GM12872 (cell line): ENCODE measurements around the gene MBTPS1.
A peak's percentile ranks its signal among the peaks of the same experiment; 100 is the strongest.

ENCODE experiments used
- TF ChIP-seq, protein P1 (sequence below): IDR thresholded peaks from 3 replicates; pipeline ENCODE4 v1.5.1; 2011; ENCODE audit warnings: low read depth, mild to moderate bottlenecking, low read length, moderate library complexity; ENCODE audit not compliant: insufficient read depth

The MBTPS1 gene

DNA sequence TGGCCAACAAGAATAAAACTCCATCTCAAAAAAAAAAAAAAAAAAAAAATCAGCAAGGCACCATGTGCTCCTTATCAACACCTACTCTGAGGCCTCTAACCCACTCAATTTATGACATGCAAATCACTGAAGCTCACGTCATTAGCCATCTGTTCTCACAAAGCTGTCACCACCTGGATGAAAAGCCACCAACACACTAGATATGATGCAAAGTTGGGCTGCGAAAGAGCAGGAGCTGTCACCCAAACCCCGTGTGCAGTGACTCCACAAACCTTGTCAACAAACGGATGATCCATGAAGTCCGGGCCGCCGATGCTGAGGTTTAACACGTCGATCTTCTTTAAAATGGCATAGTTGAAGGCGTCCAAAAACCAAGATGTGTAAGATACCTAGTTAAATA, 25.3 kb downstream of the MBTPS1 start:
- TF ChIP-seq, protein P1, sequence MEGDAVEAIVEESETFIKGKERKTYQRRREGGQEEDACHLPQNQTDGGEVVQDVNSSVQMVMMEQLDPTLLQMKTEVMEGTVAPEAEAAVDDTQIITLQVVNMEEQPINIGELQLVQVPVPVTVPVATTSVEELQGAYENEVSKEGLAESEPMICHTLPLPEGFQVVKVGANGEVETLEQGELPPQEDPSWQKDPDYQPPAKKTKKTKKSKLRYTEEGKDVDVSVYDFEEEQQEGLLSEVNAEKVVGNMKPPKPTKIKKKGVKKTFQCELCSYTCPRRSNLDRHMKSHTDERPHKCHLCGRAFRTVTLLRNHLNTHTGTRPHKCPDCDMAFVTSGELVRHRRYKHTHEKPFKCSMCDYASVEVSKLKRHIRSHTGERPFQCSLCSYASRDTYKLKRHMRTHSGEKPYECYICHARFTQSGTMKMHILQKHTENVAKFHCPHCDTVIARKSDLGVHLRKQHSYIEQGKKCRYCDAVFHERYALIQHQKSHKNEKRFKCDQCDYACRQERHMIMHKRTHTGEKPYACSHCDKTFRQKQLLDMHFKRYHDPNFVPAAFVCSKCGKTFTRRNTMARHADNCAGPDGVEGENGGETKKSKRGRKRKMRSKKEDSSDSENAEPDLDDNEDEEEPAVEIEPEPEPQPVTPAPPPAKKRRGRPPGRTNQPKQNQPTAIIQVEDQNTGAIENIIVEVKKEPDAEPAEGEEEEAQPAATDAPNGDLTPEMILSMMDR, result no peak

DNA sequence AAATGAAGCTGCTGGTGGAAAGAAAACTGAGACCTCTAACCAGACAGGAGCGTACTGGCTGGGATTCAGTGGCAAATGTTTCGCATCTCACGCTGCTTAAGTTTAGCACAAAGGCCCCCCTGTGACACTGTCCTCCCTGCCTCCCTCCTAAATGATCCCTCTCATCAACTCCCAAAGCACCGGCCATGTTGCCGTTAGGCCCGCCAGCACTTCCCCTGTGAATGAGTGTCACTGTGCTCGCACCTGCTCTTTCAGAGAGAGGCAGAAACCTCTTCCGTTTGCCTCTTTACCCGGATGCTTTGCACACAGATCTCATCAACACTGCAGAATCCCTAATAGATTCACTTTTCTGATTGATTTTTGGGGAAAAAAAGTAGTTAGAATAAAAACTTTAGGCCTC, 26.5 kb downstream of the MBTPS1 start:
- TF ChIP-seq, protein P1, result no peak

DNA sequence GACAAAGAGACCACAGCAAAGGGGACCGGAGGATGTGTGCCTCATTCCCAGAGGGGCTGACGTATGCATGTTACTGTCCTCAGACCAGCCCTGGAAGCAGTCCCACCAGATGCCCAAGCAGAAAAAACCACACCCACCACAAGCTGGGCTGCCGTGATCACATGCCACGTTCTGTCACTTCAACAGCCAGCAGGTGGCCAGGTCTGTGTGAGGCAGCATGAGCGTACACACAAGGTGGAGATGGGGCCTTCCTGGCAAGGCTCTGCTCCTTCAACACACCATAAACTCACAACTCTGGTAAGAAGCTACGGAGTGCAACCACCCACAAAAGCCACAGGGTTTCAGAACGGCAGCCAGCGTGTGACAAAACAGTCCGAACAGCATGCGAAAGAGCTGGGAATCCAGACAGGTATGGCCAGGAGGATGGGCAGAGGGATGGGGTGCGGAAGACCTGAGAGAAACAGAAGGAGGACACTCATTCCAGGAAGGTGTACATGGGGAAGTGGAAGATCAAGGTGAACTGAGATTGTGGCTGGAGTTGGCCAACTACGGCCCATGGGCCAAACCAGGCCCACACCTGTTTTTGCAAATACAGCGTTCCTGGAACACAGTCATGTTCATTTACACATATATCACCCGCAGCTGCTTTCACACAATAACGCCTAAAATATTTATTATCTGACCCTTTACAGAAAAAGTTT, 27.9 kb downstream of the MBTPS1 start:
- TF ChIP-seq, protein P1, result peak; percentile 75

DNA sequence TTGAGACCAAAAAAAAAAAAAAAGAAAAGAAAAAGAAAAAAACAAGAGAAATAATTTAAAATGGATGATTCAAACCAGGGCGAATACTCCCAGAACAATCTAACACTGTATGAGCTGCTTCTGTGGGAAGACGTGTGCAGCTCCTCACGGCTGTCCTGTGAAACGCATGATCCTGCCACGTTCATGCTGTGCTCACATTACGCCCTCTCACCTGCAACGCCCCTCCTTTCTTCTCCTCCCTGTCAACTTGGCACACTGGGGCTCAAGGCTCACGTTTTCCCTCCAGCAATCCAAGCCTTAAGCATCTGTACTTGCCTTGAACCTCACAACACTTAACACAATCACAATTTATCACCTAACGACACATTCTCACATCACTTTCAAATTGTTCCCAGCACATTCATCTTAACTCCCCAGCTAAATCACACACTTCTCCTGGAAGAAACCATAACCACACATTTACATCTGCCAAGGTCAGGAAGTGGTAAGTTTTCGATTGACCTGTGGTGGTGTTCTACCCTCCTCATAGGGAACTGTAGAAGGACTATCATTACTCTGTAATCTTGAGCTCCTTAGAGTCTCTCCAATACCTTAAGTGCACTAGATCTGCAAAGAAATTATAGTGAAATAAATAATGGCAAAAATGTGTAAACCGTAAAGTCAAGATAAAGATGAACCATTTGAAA, 29.1 kb downstream of the MBTPS1 start:
- TF ChIP-seq, protein P1, result no peak

DNA sequence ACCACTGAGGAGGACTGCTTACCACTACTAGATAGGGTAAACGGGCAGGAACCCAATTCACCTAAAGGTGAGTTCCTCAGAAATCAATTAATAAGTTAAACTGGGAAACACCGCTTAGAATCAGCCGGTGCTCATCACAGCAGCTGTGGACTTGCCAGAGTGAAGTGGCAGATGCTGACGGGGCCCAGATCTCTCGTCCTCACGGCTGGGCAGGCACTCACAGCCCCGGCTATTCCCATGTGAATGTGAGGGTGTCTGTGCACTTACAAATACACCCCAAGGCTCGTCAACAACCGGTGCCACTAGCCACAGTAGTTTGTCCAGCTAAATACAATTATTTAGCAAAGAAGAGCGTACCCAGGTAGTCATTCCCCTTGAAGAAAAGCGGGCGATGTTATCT, 29.7 kb downstream of the MBTPS1 start:
- TF ChIP-seq, protein P1, result no peak

DNA sequence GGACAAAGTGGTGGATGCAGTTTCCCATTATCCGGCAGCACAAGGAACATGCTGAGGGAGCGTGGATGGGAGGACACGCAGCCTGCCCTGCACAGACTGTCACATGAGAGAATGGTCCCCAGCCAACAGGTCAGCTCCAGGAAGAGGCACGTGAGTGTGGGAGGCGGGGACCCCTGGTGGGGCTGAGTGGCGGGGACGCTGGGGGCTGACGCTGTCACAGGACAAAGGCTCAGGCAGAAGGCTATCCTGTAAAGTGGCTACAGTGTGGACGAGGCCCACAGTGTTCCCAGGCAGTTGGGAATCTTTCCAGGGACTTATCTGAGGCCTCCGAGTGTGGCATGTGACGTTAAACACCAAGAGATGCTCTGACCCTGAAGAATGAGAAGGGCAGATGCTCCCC, 30.4 kb downstream of the MBTPS1 start:
- TF ChIP-seq, protein P1, result 0 out of 3 replicates have a peak, but pooled peaks have one; percentile 16

DNA sequence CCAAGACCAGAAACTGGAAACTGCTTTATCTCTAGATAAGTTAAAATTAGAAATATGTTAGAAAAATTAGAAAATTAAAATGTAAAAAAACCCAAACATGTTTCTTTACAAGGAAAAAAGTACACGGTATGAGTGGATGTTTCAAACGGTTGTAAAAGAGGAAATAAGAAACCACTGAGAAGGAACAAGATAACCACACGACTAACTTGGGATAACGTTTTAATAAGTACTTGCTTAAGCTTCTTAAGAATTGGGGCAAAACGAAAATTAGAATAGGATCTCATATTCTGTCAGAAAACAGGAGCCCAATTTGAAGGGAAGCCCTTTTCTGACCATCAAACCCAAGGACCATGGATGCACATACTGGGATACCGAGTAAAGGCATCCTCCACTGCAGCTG, 31.0 kb downstream of the MBTPS1 start:
- TF ChIP-seq, protein P1, result no peak
